Measurements from ENCODE around the gene PAQR5.
A peak's percentile ranks its signal among the peaks of the same experiment; 100 is the strongest.
"Not testable (repeated sequence)": the region's sequence is repeated elsewhere in the genome, so short reads cannot be mapped to it uniquely, and the experiment has no call there.

Gene PAQR5

GRCh38 chr15:69434238-69434637 is 135.5 kb downstream of the PAQR5 start:
- no peak for DNase-seq

GRCh38 chr15:69434679-69435078 is 136.0 kb downstream of the PAQR5 start:
- no peak for DNase-seq

- DNase-seq = no peak
Measured at GRCh38 chr15:69435985-69436384, 137.3 kb downstream of the PAQR5 start.

- no peak for DNase-seq
Measured at GRCh38 chr15:69436951-69437350, 138.2 kb downstream of the PAQR5 start.

- DNase-seq = no peak
Measured at GRCh38 chr15:69439623-69440022, 140.9 kb downstream of the PAQR5 start.

- no peak for DNase-seq
Measured at GRCh38 chr15:69443032-69443611, 144.4 kb downstream of the PAQR5 start.

GRCh38 chr15:69444686-69445085 is 146.0 kb downstream of the PAQR5 start:
- no peak for DNase-seq

GRCh38 chr15:69446953-69447352 is 148.2 kb downstream of the PAQR5 start:
- DNase-seq = no peak

- DNase-seq = not testable (repeated sequence)
Measured at GRCh38 chr15:69450221-69450620, 151.5 kb downstream of the PAQR5 start.

GRCh38 chr15:69450968-69451695 is 152.4 kb downstream of the PAQR5 start:
- DNase-seq = no peak

- no peak for DNase-seq
Measured at GRCh38 chr15:69451951-69452691, 153.4 kb downstream of the PAQR5 start.

- DNase-seq = peak; percentile 96 to 98 (median 97)
Measured at GRCh38 chr15:69452692-69453521, 154.2 kb downstream of the PAQR5 start, which contains the start of gene RPLP1. Gene RPLP1 (plus strand): TSS chr15:69452818. CDS start chr15:69452949, 131 bp downstream.

GRCh38 chr15:69454953-69455352 is 156.2 kb downstream of the PAQR5 start:
- no peak for DNase-seq

- DNase-seq = no peak
Measured at GRCh38 chr15:69456208-69457166, 157.8 kb downstream of the PAQR5 start.
